ENCODE results near the gene WNT4.

DNA sequence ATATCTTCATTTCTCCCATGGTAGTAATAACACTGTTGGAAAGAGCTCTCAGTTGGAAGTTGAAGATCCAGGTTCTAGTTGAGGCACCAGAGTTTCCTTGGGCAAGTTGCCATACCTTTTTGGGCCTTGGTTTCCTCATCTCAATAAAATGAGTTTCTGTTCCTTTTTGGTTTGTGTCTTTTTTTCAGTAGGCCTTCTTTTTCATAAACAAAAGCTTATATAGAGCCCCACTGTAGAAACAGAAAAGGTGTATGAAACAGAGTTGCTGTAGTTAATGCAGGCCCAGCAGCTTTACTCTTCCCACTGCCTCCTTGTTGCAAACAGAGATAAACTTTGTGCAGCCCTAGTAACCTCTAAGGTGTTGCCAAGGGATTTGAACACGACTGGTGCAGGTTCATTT, 41.7 kb downstream of the WNT4 start:
- TF ChIP-seq, protein P1, sequence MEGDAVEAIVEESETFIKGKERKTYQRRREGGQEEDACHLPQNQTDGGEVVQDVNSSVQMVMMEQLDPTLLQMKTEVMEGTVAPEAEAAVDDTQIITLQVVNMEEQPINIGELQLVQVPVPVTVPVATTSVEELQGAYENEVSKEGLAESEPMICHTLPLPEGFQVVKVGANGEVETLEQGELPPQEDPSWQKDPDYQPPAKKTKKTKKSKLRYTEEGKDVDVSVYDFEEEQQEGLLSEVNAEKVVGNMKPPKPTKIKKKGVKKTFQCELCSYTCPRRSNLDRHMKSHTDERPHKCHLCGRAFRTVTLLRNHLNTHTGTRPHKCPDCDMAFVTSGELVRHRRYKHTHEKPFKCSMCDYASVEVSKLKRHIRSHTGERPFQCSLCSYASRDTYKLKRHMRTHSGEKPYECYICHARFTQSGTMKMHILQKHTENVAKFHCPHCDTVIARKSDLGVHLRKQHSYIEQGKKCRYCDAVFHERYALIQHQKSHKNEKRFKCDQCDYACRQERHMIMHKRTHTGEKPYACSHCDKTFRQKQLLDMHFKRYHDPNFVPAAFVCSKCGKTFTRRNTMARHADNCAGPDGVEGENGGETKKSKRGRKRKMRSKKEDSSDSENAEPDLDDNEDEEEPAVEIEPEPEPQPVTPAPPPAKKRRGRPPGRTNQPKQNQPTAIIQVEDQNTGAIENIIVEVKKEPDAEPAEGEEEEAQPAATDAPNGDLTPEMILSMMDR (IDR thresholded peaks at IDR 0.05 in 4 of 5, conservative IDR thresholded peaks at IDR 0.05 in 1 of 5): no peak
- no peak for TF ChIP-seq POLR2A (IDR thresholded peaks at IDR 0.05)

Data from gastrocnemius medialis (tissue), 4 donors.